HEK293T (cell line): ENCODE data around the gene ELF2.

Source experiments
- BHLHE40 ChIP-seq: fragments of 450-650 bp; IDR thresholded peaks from 2 replicates; pipeline ENCODE4 v1.6.1; 2016; ENCODE audit warnings: mild to moderate bottlenecking, moderate library complexity, borderline replicate concordance
- ELF4 ChIP-seq: fragments of 450-650 bp; IDR thresholded peaks from 2 replicates; pipeline ENCODE4 v1.6.1; 2017; ENCODE audit warnings: antibody characterized with exemption
- FOXA1 ChIP-seq: fragments of 450-650 bp; IDR thresholded peaks from 2 replicates; pipeline ENCODE4 v1.6.1; 2016; ENCODE audit warnings: mild to moderate bottlenecking
- FOXK2 ChIP-seq: fragments of 450-650 bp; IDR thresholded peaks from 2 replicates; pipeline ENCODE4 v1.6.1; 2016; ENCODE audit warnings: mild to moderate bottlenecking
- PKNOX1 ChIP-seq: fragments of 450-650 bp; IDR thresholded peaks from 2 replicates; pipeline ENCODE4 v1.6.1; 2016
- SP1 ChIP-seq: fragments of 450-650 bp; IDR thresholded peaks from 2 replicates; pipeline ENCODE4 v1.6.1; 2017
- SUZ12 ChIP-seq: fragments of 450-650 bp; IDR thresholded peaks from 2 replicates; pipeline ENCODE4 v1.6.1; 2016; ENCODE audit warnings: mild to moderate bottlenecking

- TF ChIP-seq SUZ12, result no peak
- no peak for TF ChIP-seq FOXA1
- TF ChIP-seq PKNOX1, result no peak
- TF ChIP-seq ELF4, result no peak
- no peak for TF ChIP-seq SP1
- no peak for TF ChIP-seq FOXK2
- no peak for TF ChIP-seq BHLHE40
These were observed 9.1 kb downstream of the ELF2 start for GRCh38 chr4:139167774-139168444.
